SK-N-SH (cell line): ENCODE measurements around the gene PKD1. TPM values are rescaled to one million over a fixed set of nuclear protein-coding genes. Genes with fewer than 3 reads are reported as not detected.

Source experiments
- CTCF ChIA-PET: fragments of 300-600, 350-600 bp; formaldehyde crosslinking; extraction: SDS; loops from one replicate; lab custom pipeline; 2021; lab: Yijun Ruan, JAX
- POLR2A ChIA-PET: fragments of 350-600 bp; sonication (Branson Sonifier 250); formaldehyde crosslinking; extraction: SDS; loops from one replicate; lab custom pipeline; 2020; ENCODE audit warnings: antibody characterized with exemption, inconsistent platforms; lab: Yijun Ruan, JAX
- DNase-seq: peaks from one replicate; pipeline ENCODE4 v3.0.0; 2012
- H2AFZ ChIP-seq: fragments of 200-600 bp; sonication (generic); 2 replicates; pipeline ENCODE4 v1.8.1; 2016; ENCODE audit warnings: antibody characterized with exemption, mild to moderate bottlenecking, low read depth
- H3F3A ChIP-seq: fragments of 200-600 bp; sonication (generic); replicated peaks from 2 replicates; pipeline ENCODE3; 2016; ENCODE audit warnings: antibody characterized with exemption, mild to moderate bottlenecking; ENCODE audit not compliant: insufficient read depth
- H3K27ac ChIP-seq, 2 experiments: fragments of 200-500 bp in 1 of 2; fragments of 200-600 bp in 1 of 2; sonication (Bioruptor generic) in 1 of 2; sonication (generic), shearing (Covaris generic) in 1 of 2; 2 replicates each; pipeline versions ENCODE4 v1.5.1 to v1.6.1; 2014 to 2016; ENCODE audit warnings: low read depth in 2 of 2, inconsistent platforms in 1 of 2, low read length in 1 of 2, mild to moderate bottlenecking in 1 of 2, mixed read lengths in 1 of 2
- H3K27me3 ChIP-seq: fragments of 200-600 bp; sonication (generic), shearing (Covaris generic); 2 replicates; pipeline ENCODE4 v1.6.1; 2016; ENCODE audit warnings: mixed run types; ENCODE audit not compliant: insufficient read depth
- H3K36me3 ChIP-seq, 2 experiments: fragments of 200-500 bp in 1 of 2; fragments of 200-600 bp in 1 of 2; sonication (Bioruptor generic) in 1 of 2; sonication (generic) in 1 of 2; replicated peaks in 1 of 2; 2 replicates each; pipeline versions ENCODE3 to v1.5.1; 2014 to 2016; ENCODE audit warnings: low read length in 1 of 2, mild to moderate bottlenecking in 1 of 2; ENCODE audit not compliant: insufficient read depth in 2 of 2, control insufficient read depth in 1 of 2
- H3K4me1 ChIP-seq, 2 experiments: fragments of 200-500 bp in 1 of 2; fragments of 200-600 bp in 1 of 2; sonication (Bioruptor generic) in 1 of 2; sonication (generic), shearing (Covaris generic) in 1 of 2; 2 replicates each; pipeline versions ENCODE4 v1.5.1 to v1.6.1; 2014 to 2016; ENCODE audit warnings: low read depth in 1 of 2, low read length in 1 of 2, mixed run types in 1 of 2; ENCODE audit not compliant: insufficient read depth in 2 of 2, control insufficient read depth in 1 of 2
- H3K4me2 ChIP-seq: fragments of 200-600 bp; sonication (generic), shearing (Covaris generic); 2 replicates; pipeline ENCODE4 v1.6.1; 2017; ENCODE audit warnings: mixed run types
- H3K4me3 ChIP-seq, 2 experiments: fragments of 200-500 bp in 1 of 2; fragments of 200-600 bp in 1 of 2; sonication (Bioruptor generic) in 1 of 2; sonication (generic), shearing (Covaris generic) in 1 of 2; 2 replicates each; pipeline versions ENCODE4 v1.5.1 to v1.8.1; 2014 to 2016; ENCODE audit warnings: low read depth in 2 of 2, inconsistent platforms in 1 of 2, low read length in 1 of 2, mild to moderate bottlenecking in 1 of 2, mixed read lengths in 1 of 2, moderate library complexity in 1 of 2
- H3K79me2 ChIP-seq: fragments of 200-600 bp; sonication (generic); 2 replicates; pipeline ENCODE4 v1.8.1; 2017; ENCODE audit warnings: mild to moderate bottlenecking; ENCODE audit not compliant: insufficient read depth
- H3K9ac ChIP-seq: fragments of 200-600 bp; sonication (generic); 2 replicates; pipeline ENCODE4 v1.6.1; 2017; ENCODE audit warnings: mixed run types
- H3K9me2 ChIP-seq: fragments of 200-600 bp; sonication (generic); 2 replicates; pipeline ENCODE4 v1.6.1; 2017; ENCODE audit warnings: mixed run types
- H3K9me3 ChIP-seq: fragments of 200-600 bp; sonication (generic); 2 replicates; pipeline ENCODE4 v1.6.1; 2017; ENCODE audit warnings: mixed run types, mild to moderate bottlenecking, moderate library complexity
- H4K20me1 ChIP-seq: fragments of 200-600 bp; sonication (generic); 2 replicates; pipeline ENCODE4 v1.6.1; 2017; ENCODE audit warnings: mild to moderate bottlenecking, mixed run types; ENCODE audit not compliant: insufficient read depth
- CHD2 ChIP-seq: fragments of 150-350 bp; IDR thresholded peaks from 2 replicates; pipeline ENCODE4 v1.6.1; 2018; ENCODE audit warnings: low read length; ENCODE audit not compliant: partially characterized antibody
- EP300 ChIP-seq, 2 experiments: IDR thresholded peaks; 2 replicates each; pipeline versions ENCODE4 v1.4.0 to v1.6.1; 2012; ENCODE audit warnings: borderline replicate concordance in 1 of 2, low read depth in 1 of 2, low read length in 1 of 2
- FOSL2 ChIP-seq: IDR thresholded peaks from 2 replicates; pipeline ENCODE4 v1.4.0; 2012; ENCODE audit warnings: low read depth, mild to moderate bottlenecking, moderate library complexity, borderline replicate concordance
- IRF3 ChIP-seq: fragments of 150-350 bp; IDR thresholded peaks from 2 replicates; pipeline ENCODE4 v1.6.1; 2016; ENCODE audit warnings: mild to moderate bottlenecking, low read depth, low read length
- JUND ChIP-seq: IDR thresholded peaks from 2 replicates; pipeline ENCODE4 v1.4.0; 2012
- MAX ChIP-seq: IDR thresholded peaks from 2 replicates; pipeline ENCODE4 v1.4.0; 2012; ENCODE audit warnings: low read depth
- PBX3 ChIP-seq: IDR thresholded peaks from 2 replicates; pipeline ENCODE4; 2012
- POLR2AphosphoS5 ChIP-seq: IDR thresholded peaks from 2 replicates; pipeline ENCODE4 v1.6.1; 2012; ENCODE audit warnings: low read depth, low read length
- RAD21 ChIP-seq: IDR thresholded peaks from 2 replicates; pipeline ENCODE4 v1.6.1; 2012; ENCODE audit warnings: mild to moderate bottlenecking, low read length
- TAF1 ChIP-seq: IDR thresholded peaks from 2 replicates; pipeline ENCODE4 v1.6.1; 2012; ENCODE audit warnings: low read depth, mild to moderate bottlenecking, low read length, moderate library complexity, borderline replicate concordance
- TCF12 ChIP-seq: IDR thresholded peaks from 2 replicates; pipeline ENCODE4 v1.4.0; 2012
- USF1 ChIP-seq: IDR thresholded peaks from 2 replicates; pipeline ENCODE4 v1.4.0; 2012; ENCODE audit warnings: low read depth, borderline replicate concordance
- WGBS: methylation state at CpG from one replicate; pipeline ENCODE4 v1.1.6; 2017; ENCODE audit warnings: low lambda C conversion rate; 5-methylcytosine and 5-hydroxymethylcytosine counted together
- polyA plus RNA-seq, 3 experiments: library from polyadenylated mRNA; depleted of rRNA; stranded (reverse); fragments of >200 nt; gene quantifications; 2 replicates each; pipeline ENCODE4 v1.2.3, GENCODE V29; 2012

Gene PKD1
- polyA plus RNA-seq, 1 of the 3 experiments (the other 2 are of a cell fraction), result 47.4 TPM

GRCh38 chr16:2165861-2166260, 30.2 kb upstream of the PKD1 start:
- H3K9me2 ChIP-seq, result no peaks in the 10 kb centered on the region
- H3F3A ChIP-seq, result peaks cover 3% of the 10 kb centered on the region
- no peak overlapping the region for H3K4me2 ChIP-seq
- no peak overlapping the region for H3K27ac ChIP-seq
- TF ChIP-seq CHD2 (no peak), IRF3 (no peak), TAF1 (no peak), TCF12 (no peak), USF1 (no peak)
- no peak overlapping the region for H3K9ac ChIP-seq
- 100% methylated on average over 4 of the region's 12 CpGs for WGBS
- CTCF ChIA-PET, result interaction anchor here (1.0 kb wide), 1 partner anchor 162 kb away, joined by 7 read pairs; no protein-coding TSS in a partner anchor
- no peaks in the 10 kb centered on the region for H3K9me3 ChIP-seq
- no peaks in the 10 kb centered on the region for H3K27me3 ChIP-seq
- H2AFZ ChIP-seq, result no peak overlapping the region
- no peak for DNase-seq
- peaks cover 33% of the 10 kb centered on the region for H4K20me1 ChIP-seq
- H3K4me1 ChIP-seq, result no peaks in the 10 kb centered on the region
- peaks cover 0 to 45% of the 10 kb centered on the region in 2 experiments for H3K36me3 ChIP-seq
- peaks cover 39% of the 10 kb centered on the region for H3K79me2 ChIP-seq
- no peak overlapping the region for H3K4me3 ChIP-seq
- POLR2A ChIA-PET, result interaction anchor here (3.5 kb wide), 1 partner anchor 11 kb away, joined by 16 read pairs; the partner anchor contains the start of gene TRAF7

- ChIA-PET CTCF (no interaction called here), POLR2A (no interaction called here)
- Histone ChIP-seq H3K27me3 (no peaks in the 10 kb centered on the region), H3K36me3 (peaks cover 0 to 31% of the 10 kb centered on the region in 2 experiments), H3K4me1 (peaks cover 0 to 10% of the 10 kb centered on the region in 2 experiments; a peak in 1 of 4 replicates), H2AFZ (no peak overlapping the region), H3K27ac (no peak overlapping the region), H3K79me2 (peaks cover 61% of the 10 kb centered on the region), H3F3A (peaks cover 3% of the 10 kb centered on the region), H3K9me2 (no peaks in the 10 kb centered on the region), H3K4me2 (no peak overlapping the region)
- TF ChIP-seq MAX (no peak), POLR2AphosphoS5 (no peak), RAD21 (no peak), FOSL2 (no peak), JUND (no peak), EP300 (IDR thresholded peaks at IDR 0.05; ENCODE audit: borderline replicate concordance in 1 of 2, low read depth in 1 of 2, low read length in 1 of 2) (no peak), PBX3 (no peak)
- TF ChIP-seq, all 33 proteins: peak for 0
- no peak for DNase-seq
- no peaks in the 10 kb centered on the region for H3K9me3 ChIP-seq
- WGBS, result 98% methylated on average over 9 of the region's 26 CpGs
- no peak overlapping the region for H3K9ac ChIP-seq
- peaks cover 53% of the 10 kb centered on the region for H4K20me1 ChIP-seq
- no peak overlapping the region for H3K4me3 ChIP-seq
Measured at GRCh38 chr16:2163211-2163881, 27.6 kb upstream of the PKD1 start.
